Motor neuron (in vitro differentiated cells): Measurements from ENCODE around the gene SSTR4. TPM values are rescaled to one million over a fixed set of nuclear protein-coding genes. Genes with fewer than 3 reads are reported as not detected.
A peak's percentile ranks its signal among the peaks of the same experiment; 100 is the strongest.
"Not testable (repeated sequence)": the region's sequence is repeated elsewhere in the genome, so short reads cannot be mapped to it uniquely, and the experiment has no call there.

ENCODE experiments used
- ATAC-seq, 8 experiments: fragments of 200-7000 bp; cut with Tn5 transposase; replicated peaks in 6 of 8; 2 replicates each; pipeline ENCODE4 v1.8.0; 2021; ENCODE audit warnings: mild to moderate bottlenecking in 8 of 8, moderate library complexity in 8 of 8
- H3K27ac ChIP-seq, 2 donors: fragments of 250-450 bp; sonication (Bioruptor Pico); 2 replicates each; pipeline ENCODE4 v1.9.0; 2021; ENCODE audit warnings: antibody characterized with exemption in 2 of 2, mild to moderate bottlenecking in 2 of 2, moderate library complexity in 1 of 2
- H3K4me1 ChIP-seq, 2 donors: fragments of 250-450 bp; sonication (Bioruptor Pico); replicated peaks in 1 of 2; 2 replicates each; pipeline ENCODE4 v1.6.1; 2021; ENCODE audit warnings: antibody characterized with exemption in 2 of 2, mild to moderate bottlenecking in 2 of 2, moderate library complexity in 1 of 2
- H3K4me3 ChIP-seq, 5 donors: fragments of 250-450 bp; sonication (Bioruptor Pico); 2 replicates each; pipeline ENCODE4 v1.9.0; 2021; ENCODE audit warnings: antibody characterized with exemption in 5 of 5, mild to moderate bottlenecking in 5 of 5, moderate library complexity in 4 of 5
- WGBS, 10 experiments: fragments of 450-650 bp; shearing (Covaris generic); methylation state at CpG; one replicate each; pipeline ENCODE4 v1.0.0; 2022; 5-methylcytosine and 5-hydroxymethylcytosine counted together
- in situ Hi-C, 9 experiments: fragments of 400-800 bp; cut with MboI; loops; one replicate each; pipeline ENCODE4 v1.15.0; 2021; ENCODE audit warnings: low sequenced_read_pairs in 9 of 9, low pct_unique_long_range_greater_than_20kb in 2 of 9; ENCODE audit not compliant: unreplicated experiment in 9 of 9
- total RNA-seq, 8 experiments: library from RNA; unstranded; fragments of 300-600 nt; gene quantifications; 2 replicates each; pipeline versions ENCODE4 v1.2.3 to v1.2.4, GENCODE V29; 2022

Gene SSTR4
- under 1 TPM in 4 of 8 experiments, not detected in 4; 0.13 to 0.62 (median 0.35) TPM for total RNA-seq

- in situ Hi-C loops = loop anchor here in 2 of 9 experiments (25.0 kb wide), 1 partner anchor 302 kb away; no protein-coding TSS in a partner anchor
- Histone ChIP-seq H3K27ac (no peak within 1 kb of the TSS), H3K4me1 (no peaks in the 10 kb centered on the region), H3K4me3 (peak within 1 kb of the TSS in 2 of 5 donors; percentile 17 to 21)
- WGBS, 10 experiments = 46 to 86% (median 81%) methylated on average over 3 to 11 of the region's 83 CpGs; no CpG with 5 or more reads in 7 of the 10 experiments
- peak in 2 of 8 experiments; percentile 37 to 66 for ATAC-seq
Observed at GRCh38 chr20:23034721-23035671, at the start of gene SSTR4. Gene SSTR4, plus strand, starts transcription at chr20:23035312. Its CDS starts 172 bp downstream, at chr20:23035484.

- in situ Hi-C loops = no loop called here
- Histone ChIP-seq H3K4me3 (no peak overlapping the region), H3K4me1 (no peaks in the 10 kb centered on the region), H3K27ac (no peak overlapping the region)
- 11 to 83% (median 67%) methylated on average over 1 of the region's 1 CpG; no CpG with 5 or more reads in 3 of the 10 experiments for WGBS, 10 experiments
- no peak for ATAC-seq
Observed at GRCh38 chr20:22986601-22987000, 48.5 kb upstream of the SSTR4 start.

GRCh38 chr20:22991424-22991823, 43.7 kb upstream of the SSTR4 start:
- H3K4me3 ChIP-seq, H3K4me1 ChIP-seq, ATAC-seq, H3K27ac ChIP-seq, in situ Hi-C loops: not testable (repeated sequence)
- 61% methylated on average over 2 of the region's 3 CpGs; no CpG with 5 or more reads in 9 of the 10 experiments for WGBS, 10 experiments

- Histone ChIP-seq H3K27ac (no peak overlapping the region), H3K4me1 (no peaks in the 10 kb centered on the region), H3K4me3 (no peak overlapping the region)
- 20 to 75% (median 67%) methylated on average over 1 of the region's 2 CpGs; no CpG with 5 or more reads in 7 of the 10 experiments for WGBS, 10 experiments
- in situ Hi-C loops = no loop called here
- ATAC-seq = no peak
Observed at GRCh38 chr20:22993823-22994222, 41.3 kb upstream of the SSTR4 start.

- in situ Hi-C loops = no loop called here
- 0 to 67% (median 20%) methylated on average over 1 of the region's 1 CpG; no CpG with 5 or more reads in 4 of the 10 experiments for WGBS, 10 experiments
- H3K4me1 ChIP-seq = no peaks in the 10 kb centered on the region
- H3K4me3 ChIP-seq = no peak overlapping the region
- ATAC-seq = no peak
- no peak overlapping the region for H3K27ac ChIP-seq
Observed at GRCh38 chr20:22995923-22996322, 39.2 kb upstream of the SSTR4 start.

- in situ Hi-C loops = no loop called here
- no peak for ATAC-seq
- Histone ChIP-seq H3K27ac (no peak overlapping the region), H3K4me3 (no peak overlapping the region), H3K4me1 (no peaks in the 10 kb centered on the region)
- 17 to 80% (median 60%) methylated on average over 1 of the region's 2 CpGs; no CpG with 5 or more reads in 5 of the 10 experiments for WGBS, 10 experiments
Observed at GRCh38 chr20:22998476-22998875, 36.6 kb upstream of the SSTR4 start.

- in situ Hi-C loops = no loop called here
- no peak overlapping the region for H3K4me3 ChIP-seq
- peak in 2 of 8 experiments; percentile 16 to 46 for ATAC-seq
- H3K4me1 ChIP-seq = no peaks in the 10 kb centered on the region
- no peak overlapping the region for H3K27ac ChIP-seq
- WGBS, 10 experiments = 0 to 83% (median 56%) methylated on average over 1 to 3 of the region's 4 CpGs; no CpG with 5 or more reads in 1 of the 10 experiments
Observed at GRCh38 chr20:22999756-23000155, 35.4 kb upstream of the SSTR4 start.

GRCh38 chr20:23000232-23000947, 34.7 kb upstream of the SSTR4 start:
- whole genome bisulfite sequencing, 10 experiments = 10 to 100% (median 61%) methylated on average over 1 to 4 of the region's 6 CpGs
- Histone ChIP-seq H3K4me3 (no peak overlapping the region), H3K27ac (no peak overlapping the region), H3K4me1 (no peaks in the 10 kb centered on the region)
- peak in 2 of 8 experiments; percentile 60 to 65 for ATAC-seq
- in situ Hi-C loops = no loop called here

GRCh38 chr20:23002276-23002675, 32.8 kb upstream of the SSTR4 start:
- in situ Hi-C loops = no loop called here
- no peak for ATAC-seq

GRCh38 chr20:23003077-23003635, 32.0 kb upstream of the SSTR4 start:
- in situ Hi-C loops = no loop called here
- Histone ChIP-seq H3K4me3 (no peak overlapping the region), H3K4me1 (no peaks in the 10 kb centered on the region), H3K27ac (no peak overlapping the region)
- ATAC-seq = peak in 1 of 8 experiments; percentile 61
- 25 to 100% (median 83%) methylated on average over 1 of the region's 1 CpG; no CpG with 5 or more reads in 2 of the 10 experiments for WGBS, 10 experiments

More at GRCh38 chr20:23002276-23002675, 32.8 kb upstream of the SSTR4 start:
- Histone ChIP-seq H3K4me1 (no peaks in the 10 kb centered on the region), H3K4me3 (no peak overlapping the region), H3K27ac (no peak overlapping the region)
- WGBS, 10 experiments = 60 to 100% (median 80%) methylated on average over 1 to 4 of the region's 6 CpGs; no CpG with 5 or more reads in 5 of the 10 experiments

GRCh38 chr20:23003881-23004460, 31.1 kb upstream of the SSTR4 start:
- H3K27ac ChIP-seq = no peak overlapping the region
- ATAC-seq = no peak
- in situ Hi-C loops = no loop called here
- no peak overlapping the region for H3K4me3 ChIP-seq
- no peaks in the 10 kb centered on the region for H3K4me1 ChIP-seq
- 0 to 100% (median 80%) methylated on average over 1 to 2 of the region's 2 CpGs; no CpG with 5 or more reads in 1 of the 10 experiments for WGBS, 10 experiments

- Histone ChIP-seq H3K27ac (no peak overlapping the region), H3K4me1 (no peaks in the 10 kb centered on the region), H3K4me3 (no peak overlapping the region)
- no peak for ATAC-seq
- in situ Hi-C loops = no loop called here
Observed at GRCh38 chr20:23005776-23006175, 29.3 kb upstream of the SSTR4 start.
